Endothelial cell of umbilical vein (primary cell): Measurements from ENCODE around the gene IGSF5. TPM values are rescaled to one million over a fixed set of nuclear protein-coding genes. Genes with fewer than 3 reads are reported as not detected.

Source experiments
- BruUV-seq: library from RNA; stranded (reverse); fragments of 400-500 nt; replicated peaks from 2 replicates; lab custom pipeline; 2021; lab: Mats Ljungman, UMichigan
- CTCF ChIA-PET: fragments of 300-600, 350-600 bp; sonication (Branson Sonifier 250); formaldehyde crosslinking; loops from one replicate; lab custom pipeline; 2021; ENCODE audit warnings: antibody characterized with exemption, inconsistent platforms; lab: Charles Lee
- POLR2A ChIA-PET: fragments of 300-600, 350-600 bp; sonication (Branson Sonifier 250); formaldehyde crosslinking; loops from one replicate; lab custom pipeline; 2021; ENCODE audit warnings: antibody characterized with exemption, inconsistent platforms; lab: Charles Lee
- DNase-seq: peaks from one replicate; pipeline ENCODE4 v3.0.0-alpha.2; 2011; ENCODE audit warnings: low read depth, low spot score
- FAIRE-seq: peaks from 2 replicates; lab custom pipeline; 2011; peaks lifted over from hg19 to GRCh38; lab: Jason Lieb, UNC
- H2AFZ ChIP-seq: 2 replicates; pipeline ENCODE4 v1.6.0; 2012; ENCODE audit warnings: low read depth, low read length, control low read depth, inconsistent platforms
- H3K27ac ChIP-seq: 2 replicates; pipeline ENCODE4 v1.5.1; 2011; ENCODE audit warnings: low read depth, mild to moderate bottlenecking, control low read depth, low read length, moderate library complexity; ENCODE audit not compliant: insufficient read depth
- H3K27me3 ChIP-seq, 2 experiments: 2 replicates each; pipeline versions ENCODE4 v1.6.0 to v1.6.1; 2011; ENCODE audit warnings: low read length in 2 of 2, mixed read lengths in 1 of 2; ENCODE audit not compliant: control insufficient read depth in 2 of 2, insufficient read depth in 2 of 2
- H3K36me3 ChIP-seq, 2 experiments: 2 replicates in 1 of 2; 3 replicates in 1 of 2; pipeline ENCODE4 v1.5.1; 2011; ENCODE audit warnings: low read length in 2 of 2, mild to moderate bottlenecking in 1 of 2, moderate library complexity in 1 of 2; ENCODE audit not compliant: control insufficient read depth in 2 of 2, insufficient read depth in 2 of 2; ENCODE audit errors: extremely low read depth in 1 of 2
- H3K4me1 ChIP-seq: 3 replicates; pipeline ENCODE4 v1.5.1; 2011; ENCODE audit warnings: mild to moderate bottlenecking, low read length; ENCODE audit not compliant: control insufficient read depth, insufficient read depth; ENCODE audit errors: extremely low read depth
- H3K4me2 ChIP-seq: 2 replicates; pipeline ENCODE4 v1.6.1; 2011; ENCODE audit warnings: low read length, control low read depth, mixed read lengths; ENCODE audit not compliant: insufficient read depth
- H3K4me3 ChIP-seq, 3 experiments: fragments of 200-600 bp in 1 of 3; sonication (generic), shearing (Covaris generic) in 1 of 3; replicated peaks in 1 of 3; 2 replicates each; pipeline ENCODE4 v1.5.1; 2011 to 2016; ENCODE audit warnings: control low read depth in 3 of 3, low read length in 3 of 3, mild to moderate bottlenecking in 2 of 3, inconsistent platforms in 1 of 3, low read depth in 1 of 3, moderate library complexity in 1 of 3; ENCODE audit not compliant: insufficient read depth in 1 of 3
- H3K79me2 ChIP-seq: 2 replicates; pipeline ENCODE4 v1.6.0; 2012; ENCODE audit warnings: low read length, inconsistent platforms; ENCODE audit not compliant: control insufficient read depth, insufficient read depth
- H3K9ac ChIP-seq: replicated peaks from 2 replicates; pipeline ENCODE3; 2011; ENCODE audit warnings: low read length, control low read depth; ENCODE audit not compliant: insufficient read depth; ENCODE audit errors: extremely low read depth
- H3K9me1 ChIP-seq: replicated peaks from 3 replicates; pipeline ENCODE4 v1.6.0; 2011; ENCODE audit warnings: mild to moderate bottlenecking, low read length; ENCODE audit not compliant: control insufficient read depth, insufficient read depth; ENCODE audit errors: extremely low read depth
- H3K9me3 ChIP-seq: replicated peaks from 2 replicates; pipeline ENCODE4 v1.5.1; 2012; ENCODE audit warnings: low read length, inconsistent platforms; ENCODE audit not compliant: control insufficient read depth, insufficient read depth
- H4K20me1 ChIP-seq: replicated peaks from 2 replicates; pipeline ENCODE3; 2011; ENCODE audit warnings: mild to moderate bottlenecking, low read length; ENCODE audit not compliant: control insufficient read depth, insufficient read depth; ENCODE audit errors: extremely low read depth
- CTCF ChIP-seq, 2 donors: IDR thresholded peaks; 1 replicate in 1 of 2; 2 replicates in 1 of 2; pipeline ENCODE4 v1.5.1; 2011; ENCODE audit warnings: low read length in 2 of 2, mild to moderate bottlenecking in 2 of 2, moderate library complexity in 2 of 2, control low read depth in 1 of 2, inconsistent platforms in 1 of 2, low read depth in 1 of 2; ENCODE audit not compliant: insufficient read depth in 1 of 2; ENCODE audit errors: extremely low read depth in 1 of 2
- EZH2 ChIP-seq: IDR thresholded peaks from 2 replicates; pipeline ENCODE4 v1.6.1; 2012; ENCODE audit warnings: borderline replicate concordance, low read depth, mild to moderate bottlenecking, moderate library complexity, low read length, inconsistent platforms; ENCODE audit not compliant: severe bottlenecking
- FOS ChIP-seq: IDR thresholded peaks from 2 replicates; pipeline ENCODE4 v1.6.1; 2011; ENCODE audit warnings: mild to moderate bottlenecking, low read length, moderate library complexity, borderline replicate concordance; ENCODE audit not compliant: insufficient read depth
- GATA2 ChIP-seq: IDR thresholded peaks from 2 replicates; pipeline ENCODE4 v1.7.0; 2011; ENCODE audit warnings: low read depth, mild to moderate bottlenecking, moderate library complexity, mixed read lengths, low read length; ENCODE audit not compliant: insufficient read length, insufficient read depth
- JUN ChIP-seq: IDR thresholded peaks from 2 replicates; pipeline ENCODE4 v1.6.1; 2011; ENCODE audit warnings: borderline replicate concordance, low read depth; ENCODE audit not compliant: insufficient read length, insufficient read depth
- MYC ChIP-seq: IDR thresholded peaks from one replicate; pipeline ENCODE4 v1.6.1; 2011; ENCODE audit warnings: mild to moderate bottlenecking, low read depth, low read length
- POLR2A ChIP-seq: IDR thresholded peaks from 2 replicates; pipeline ENCODE4 v1.6.1; 2012; ENCODE audit warnings: low read depth, mild to moderate bottlenecking, control low read depth, low read length
- POLR2AphosphoS5 ChIP-seq: IDR thresholded peaks from 2 replicates; pipeline ENCODE4 v1.6.1; 2012; ENCODE audit warnings: low read depth, mild to moderate bottlenecking, control low read depth, low read length, moderate library complexity; ENCODE audit not compliant: insufficient read depth
- dilution Hi-C: fragments of 300-500 bp; cut with MboI; formaldehyde crosslinking; loops from one replicate; pipeline ENCODE4 v1.15.0; 2019; ENCODE audit warnings: low sequenced_read_pairs; ENCODE audit not compliant: extremely low pct_ligation_motif_present
- intact Hi-C: fragments of 100-400 bp; cut with micrococcal nuclease; formaldehyde crosslinking; loops from one replicate; pipeline ENCODE4 v1.10.0; 2022
- polyA plus RNA-seq, 4 experiments: library from polyadenylated mRNA; depleted of rRNA in 3 of 4; stranded (reverse) in 3 of 4; unstranded in 1 of 4; fragments of >200 nt; gene quantifications; 2 replicates each; pipeline versions ENCODE4 v1.2.1 to v1.2.3, GENCODE V29; 2011 to 2012; ENCODE audit warnings: missing spikeins in 1 of 4
- total RNA-seq: library from RNA; stranded (reverse); gene quantifications from 2 replicates; pipeline ENCODE4 v1.2.3, GENCODE V29; 2021
- TF ChIP-seq, protein P1 (sequence below): IDR thresholded peaks from 2 replicates; pipeline ENCODE4 v1.6.1; 2011; ENCODE audit not compliant: insufficient read depth, insufficient read length

The IGSF5 gene
- total and polyA plus RNA-seq, 2 donors (not counting 3 experiments of a cell fraction or from before 2014, with no cell fraction given): not detected

GRCh38 chr21:39825250-39825649 is 80.3 kb downstream of the IGSF5 start:
- no peaks in the 10 kb centered on the region for H3K9me3 ChIP-seq
- ChIA-PET CTCF (no interaction called here), POLR2A (no interaction called here)
- no peaks in the 10 kb centered on the region for H3K79me2 ChIP-seq
- no peaks in the 10 kb centered on the region for H3K9me1 ChIP-seq
- DNase-seq: no peak
- intact Hi-C loops (no loop called here), dilution Hi-C loops (no loop called here)
- H3K4me1 ChIP-seq: no peaks in the 10 kb centered on the region
- FAIRE-seq: no peak
- H3K36me3 ChIP-seq: no peaks in the 10 kb centered on the region
- H2AFZ ChIP-seq: no peak overlapping the region
- no TSS peak for BruUV-seq
- H3K4me3 ChIP-seq: no peak overlapping the region
- H3K27me3 ChIP-seq: no peaks in the 10 kb centered on the region
- TF ChIP-seq POLR2A (no peak), MYC (no peak), JUN (no peak), POLR2AphosphoS5 (no peak), FOS (no peak), GATA2 (no peak), EZH2 (no peak), CTCF (IDR thresholded peaks at IDR 0.05; ENCODE audit: extremely low read depth in 1 of 2, insufficient read depth in 1 of 2, low read depth in 1 of 2, low read length in 2 of 2) (no peak)
- TF ChIP-seq, protein P1, sequence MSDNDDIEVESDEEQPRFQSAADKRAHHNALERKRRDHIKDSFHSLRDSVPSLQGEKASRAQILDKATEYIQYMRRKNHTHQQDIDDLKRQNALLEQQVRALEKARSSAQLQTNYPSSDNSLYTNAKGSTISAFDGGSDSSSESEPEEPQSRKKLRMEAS: no peak
- no peaks in the 10 kb centered on the region for H4K20me1 ChIP-seq
- no peak overlapping the region for H3K9ac ChIP-seq
- no peak overlapping the region for H3K27ac ChIP-seq
- no peak overlapping the region for H3K4me2 ChIP-seq
